Measurements from ENCODE around the gene CCPG1.

Gene CCPG1, protein sequence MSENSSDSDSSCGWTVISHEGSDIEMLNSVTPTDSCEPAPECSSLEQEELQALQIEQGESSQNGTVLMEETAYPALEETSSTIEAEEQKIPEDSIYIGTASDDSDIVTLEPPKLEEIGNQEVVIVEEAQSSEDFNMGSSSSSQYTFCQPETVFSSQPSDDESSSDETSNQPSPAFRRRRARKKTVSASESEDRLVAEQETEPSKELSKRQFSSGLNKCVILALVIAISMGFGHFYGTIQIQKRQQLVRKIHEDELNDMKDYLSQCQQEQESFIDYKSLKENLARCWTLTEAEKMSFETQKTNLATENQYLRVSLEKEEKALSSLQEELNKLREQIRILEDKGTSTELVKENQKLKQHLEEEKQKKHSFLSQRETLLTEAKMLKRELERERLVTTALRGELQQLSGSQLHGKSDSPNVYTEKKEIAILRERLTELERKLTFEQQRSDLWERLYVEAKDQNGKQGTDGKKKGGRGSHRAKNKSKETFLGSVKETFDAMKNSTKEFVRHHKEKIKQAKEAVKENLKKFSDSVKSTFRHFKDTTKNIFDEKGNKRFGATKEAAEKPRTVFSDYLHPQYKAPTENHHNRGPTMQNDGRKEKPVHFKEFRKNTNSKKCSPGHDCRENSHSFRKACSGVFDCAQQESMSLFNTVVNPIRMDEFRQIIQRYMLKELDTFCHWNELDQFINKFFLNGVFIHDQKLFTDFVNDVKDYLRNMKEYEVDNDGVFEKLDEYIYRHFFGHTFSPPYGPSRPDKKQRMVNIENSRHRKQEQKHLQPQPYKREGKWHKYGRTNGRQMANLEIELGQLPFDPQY

DNA sequence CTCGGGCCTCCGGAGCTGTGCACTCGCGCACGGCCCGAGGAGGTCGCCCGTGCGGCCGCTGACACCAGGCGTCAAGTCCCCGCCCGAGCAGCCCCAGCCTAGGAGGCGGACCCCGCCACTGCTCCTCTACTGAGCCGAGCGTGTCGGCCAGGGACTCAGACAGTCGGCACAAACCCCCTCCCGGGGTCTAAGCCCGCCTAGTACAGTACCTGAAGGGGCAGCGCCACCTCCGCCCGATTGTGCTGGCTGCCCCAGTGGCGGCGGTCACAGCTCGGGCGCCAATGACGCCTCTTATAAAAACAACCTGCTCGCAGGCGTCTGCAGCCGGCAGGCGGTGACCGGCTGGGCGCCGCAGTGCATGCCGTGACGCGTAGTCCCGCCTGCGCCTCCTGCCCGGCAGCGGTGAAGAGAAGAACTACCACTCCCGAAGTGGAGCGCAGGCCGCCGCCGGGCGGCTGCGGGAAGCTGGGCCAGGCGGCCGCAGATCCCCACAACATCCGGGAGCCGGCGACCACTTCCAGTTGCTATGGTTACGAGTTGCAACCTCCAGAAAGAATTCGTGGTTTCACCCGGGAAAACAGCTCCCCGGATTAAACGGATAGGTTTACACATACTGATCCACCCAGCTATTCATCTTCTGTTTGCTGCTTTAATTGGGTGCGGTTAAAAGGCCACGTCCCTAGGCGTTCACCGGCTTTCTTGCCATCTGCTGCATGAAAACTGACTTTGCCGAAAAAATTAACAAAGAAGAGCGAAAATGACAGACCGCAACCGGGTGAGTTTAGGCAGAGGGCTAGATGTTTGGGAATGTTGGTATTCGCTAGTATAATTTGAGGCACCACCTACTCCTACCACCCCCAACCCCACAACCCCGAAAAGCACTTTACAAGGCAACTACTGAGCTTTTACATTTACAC is at the start of gene CCPG1, which contains the start of gene PIERCE2:
TSS of gene CCPG1 (minus strand) at position 348 of the 917 bp plus-strand sequence. CDS start 18,935 bp downstream, outside the sequence.
TSS of gene PIERCE2 (plus strand) at position 484 of the 917 bp plus-strand sequence. CDS start at position 758, 274 bp downstream.
- H3K9me3 ChIP-seq (ENCODE audit: control insufficient read depth, insufficient read depth, low read depth, low read length) = no peaks in the 10 kb centered on the region
- CTCF ChIA-PET = interaction anchor here (0.5 to 1.1 kb wide), 6 partner anchors 22 to 441 kb away, joined by 3 to 4 read pairs (median 3); no protein-coding TSS in a partner anchor
- no peaks in the 10 kb centered on the region for H3K4me1 ChIP-seq (ENCODE audit: control insufficient read depth, insufficient read depth, low read length)
- peak within 1 kb of the TSS; percentile 59 for H3K4me3 ChIP-seq (ENCODE audit: low read depth, low read length)
- POLR2A ChIA-PET = interaction anchor here (0.6 to 2.5 kb wide), 4 partner anchors 9 to 212 kb away, joined by 3 to 12 read pairs (median 6); partner anchors contain the start of genes PIGB, PIGBOS1 and RSL24D1
- H3K27ac ChIP-seq (ENCODE audit: extremely low read depth, low read depth, low read length) = peak within 1 kb of the TSS; percentile 82
- H3K36me3 ChIP-seq (ENCODE audit: control insufficient read depth in 2 of 2, insufficient read depth in 1 of 2, low read length in 2 of 2) = no peaks in the 10 kb centered on the region
- no peak for TF ChIP-seq ZNF670 (tag by site-specific recombination; IDR thresholded peaks at IDR 0.05; ENCODE audit: low read depth)
- TF ChIP-seq, protein P1, sequence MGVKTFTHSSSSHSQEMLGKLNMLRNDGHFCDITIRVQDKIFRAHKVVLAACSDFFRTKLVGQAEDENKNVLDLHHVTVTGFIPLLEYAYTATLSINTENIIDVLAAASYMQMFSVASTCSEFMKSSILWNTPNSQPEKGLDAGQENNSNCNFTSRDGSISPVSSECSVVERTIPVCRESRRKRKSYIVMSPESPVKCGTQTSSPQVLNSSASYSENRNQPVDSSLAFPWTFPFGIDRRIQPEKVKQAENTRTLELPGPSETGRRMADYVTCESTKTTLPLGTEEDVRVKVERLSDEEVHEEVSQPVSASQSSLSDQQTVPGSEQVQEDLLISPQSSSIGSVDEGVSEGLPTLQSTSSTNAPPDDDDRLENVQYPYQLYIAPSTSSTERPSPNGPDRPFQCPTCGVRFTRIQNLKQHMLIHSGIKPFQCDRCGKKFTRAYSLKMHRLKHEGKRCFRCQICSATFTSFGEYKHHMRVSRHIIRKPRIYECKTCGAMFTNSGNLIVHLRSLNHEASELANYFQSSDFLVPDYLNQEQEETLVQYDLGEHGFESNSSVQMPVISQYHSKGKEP (tag by site-specific recombination; IDR thresholded peaks at IDR 0.05) = peak; percentile 85
- TF ChIP-seq ZNF623 (tag by site-specific recombination; IDR thresholded peaks at IDR 0.05) = no peak
- no peak for TF ChIP-seq ZNF266 (tag by site-specific recombination; IDR thresholded peaks at IDR 0.05; ENCODE audit: low read depth)
- TF ChIP-seq ZNF366 (tag by site-specific recombination; conservative IDR thresholded peaks at IDR 0.05) = peak; percentile 72
- TF ChIP-seq HIC1 (tag by site-specific recombination; IDR thresholded peaks at IDR 0.05) = 0 out of 2 replicates have a peak, but pooled peaks have one; percentile 60
- TF ChIP-seq, protein P2, sequence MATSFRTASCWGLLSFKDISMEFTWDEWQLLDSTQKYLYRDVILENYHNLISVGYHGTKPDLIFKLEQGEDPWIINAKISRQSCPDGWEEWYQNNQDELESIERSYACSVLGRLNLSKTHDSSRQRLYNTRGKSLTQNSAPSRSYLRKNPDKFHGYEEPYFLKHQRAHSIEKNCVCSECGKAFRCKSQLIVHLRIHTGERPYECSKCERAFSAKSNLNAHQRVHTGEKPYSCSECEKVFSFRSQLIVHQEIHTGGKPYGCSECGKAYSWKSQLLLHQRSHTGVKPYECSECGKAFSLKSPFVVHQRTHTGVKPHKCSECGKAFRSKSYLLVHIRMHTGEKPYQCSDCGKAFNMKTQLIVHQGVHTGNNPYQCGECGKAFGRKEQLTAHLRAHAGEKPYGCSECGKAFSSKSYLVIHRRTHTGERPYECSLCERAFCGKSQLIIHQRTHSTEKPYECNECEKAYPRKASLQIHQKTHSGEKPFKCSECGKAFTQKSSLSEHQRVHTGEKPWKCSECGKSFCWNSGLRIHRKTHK (tag by site-specific recombination; IDR thresholded peaks at IDR 0.05) = no peak
- peak; percentile 52; the same call in 1 of the 2 replicates for TF ChIP-seq KLF8 (tag by site-specific recombination; IDR thresholded peaks at IDR 0.05)
- TF ChIP-seq ZNF112 (tag by site-specific recombination; IDR thresholded peaks at IDR 0.05) = no peak
- TF ChIP-seq ZNF501 (tag by site-specific recombination; IDR thresholded peaks at IDR 0.05) = peak; percentile 85
- TF ChIP-seq ZNF692 (tag by site-specific recombination; IDR thresholded peaks at IDR 0.05) = peak; percentile 88
- no peak for TF ChIP-seq ZNF549 (tag by site-specific recombination; IDR thresholded peaks at IDR 0.05)
- TF ChIP-seq ZNF558 (tag by site-specific recombination; IDR thresholded peaks at IDR 0.05) = no peak
- TF ChIP-seq ZNF624 (tag by site-specific recombination; IDR thresholded peaks at IDR 0.05) = no peak
- peak; percentile 66; the same call in 1 of the 2 replicates for TF ChIP-seq ZNF600 (tag by site-specific recombination; IDR thresholded peaks at IDR 0.05)
- no peak for TF ChIP-seq ZFP3 (tag by site-specific recombination; IDR thresholded peaks at IDR 0.05; ENCODE audit: low read depth)
- peak; percentile 75 for TF ChIP-seq GLIS2 (tag by site-specific recombination; IDR thresholded peaks at IDR 0.05)
- TF ChIP-seq ZNF785 (tag by site-specific recombination; IDR thresholded peaks at IDR 0.05) = no peak
- no peak for TF ChIP-seq ZNF610 (tag by site-specific recombination; IDR thresholded peaks at IDR 0.05; ENCODE audit: borderline replicate concordance)
- TF ChIP-seq ZNF362 (tag by site-specific recombination; IDR thresholded peaks at IDR 0.05) = no peak
- TF ChIP-seq ZNF132 (tag by site-specific recombination; IDR thresholded peaks at IDR 0.05; ENCODE audit: borderline replicate concordance) = no peak
- peak; percentile 60 for TF ChIP-seq ZFP69B (tag by site-specific recombination; IDR thresholded peaks at IDR 0.05)
- TF ChIP-seq ZNF585B (tag by site-specific recombination; IDR thresholded peaks at IDR 0.05) = no peak
- no peak for TF ChIP-seq ZNF530 (tag by site-specific recombination; IDR thresholded peaks at IDR 0.05; ENCODE audit: low read depth)
- no peak for TF ChIP-seq ZNF302 (tag by site-specific recombination; IDR thresholded peaks at IDR 0.05; ENCODE audit: low read depth)
- no peak for TF ChIP-seq ZFP41 (tag by site-specific recombination; IDR thresholded peaks at IDR 0.05; ENCODE audit: borderline replicate concordance)
- peak; percentile 78 for TF ChIP-seq SP2 (tag by site-specific recombination; IDR thresholded peaks at IDR 0.05)
